Panc1 (cell line): ENCODE data around the gene EDNRB. TPM values are rescaled to one million over a fixed set of nuclear protein-coding genes. Genes with fewer than 3 reads are reported as not detected.

ENCODE experiments used
- ATAC-seq: fragments of 200-7000 bp; cut with Tn5 transposase; 2 replicates; pipeline ENCODE4 v1.9.1; 2020; ENCODE audit warnings: mild to moderate bottlenecking, moderate library complexity
- BruUV-seq: library from RNA; stranded (reverse); fragments of 400-500 nt; replicated peaks from 2 replicates; lab custom pipeline; 2021; lab: Mats Ljungman, UMichigan
- CTCF ChIA-PET: fragments of 300-600 bp; sonication (Branson Sonifier 250); formaldehyde crosslinking; loops from one replicate; lab custom pipeline; 2022; ENCODE audit warnings: antibody characterized with exemption; lab: Charles Lee
- POLR2A ChIA-PET: fragments of 300-600 bp; sonication (Branson Sonifier 250); formaldehyde crosslinking; loops from one replicate; lab custom pipeline; 2022; ENCODE audit warnings: antibody characterized with exemption; lab: Charles Lee
- DNase-seq: peaks from one replicate; pipeline ENCODE4 v3.0.0-alpha.2; 2010; ENCODE audit warnings: low read depth, low spot score
- H3K27ac ChIP-seq: 2 replicates; pipeline ENCODE4 v1.5.1; 2011; ENCODE audit warnings: mild to moderate bottlenecking, low read length, inconsistent platforms
- H3K27me3 ChIP-seq: fragments of 200-500 bp; sonication (Bioruptor generic); 2 replicates; pipeline ENCODE4 v1.6.0; 2014; ENCODE audit warnings: low read length, inconsistent platforms; ENCODE audit not compliant: control insufficient read depth, insufficient read depth
- H3K36me3 ChIP-seq: fragments of 200-500 bp; sonication (Bioruptor generic); 2 replicates; pipeline ENCODE4 v1.5.1; 2014; ENCODE audit warnings: inconsistent platforms, mild to moderate bottlenecking, low read length, moderate library complexity; ENCODE audit not compliant: control insufficient read depth, insufficient read depth
- H3K4me1 ChIP-seq: 2 replicates; pipeline ENCODE4 v1.5.1; 2011; ENCODE audit warnings: inconsistent platforms, mild to moderate bottlenecking, low read length, moderate library complexity; ENCODE audit not compliant: control insufficient read depth, insufficient read depth
- H3K4me3 ChIP-seq, 2 experiments: 2 replicates each; pipeline ENCODE4 v1.5.1; 2011 to 2012; ENCODE audit warnings: low read depth in 2 of 2, low read length in 2 of 2, mild to moderate bottlenecking in 2 of 2, inconsistent platforms in 1 of 2, moderate library complexity in 1 of 2
- H3K9me3 ChIP-seq: fragments of 200-500 bp; sonication (Bioruptor generic); 2 replicates; pipeline ENCODE4 v1.5.1; 2014; ENCODE audit warnings: low read depth, mild to moderate bottlenecking, inconsistent platforms, low read length, moderate library complexity; ENCODE audit not compliant: control insufficient read depth, insufficient read depth
- POLR2AphosphoS5 ChIP-seq: IDR thresholded peaks from 2 replicates; pipeline ENCODE4 v1.6.1; 2012; ENCODE audit warnings: mild to moderate bottlenecking, low read depth, low read length, moderate library complexity
- SIN3A ChIP-seq: IDR thresholded peaks from 2 replicates; pipeline ENCODE4 v1.6.1; 2012; ENCODE audit warnings: low read depth, mild to moderate bottlenecking, low read length, moderate library complexity, borderline replicate concordance; ENCODE audit not compliant: insufficient read depth
- TCF7L2 ChIP-seq: IDR thresholded peaks from 2 replicates; pipeline ENCODE4 v1.6.1; 2011; ENCODE audit warnings: mild to moderate bottlenecking, low read depth, low read length, inconsistent platforms
- in situ Hi-C: cut with HindIII; loops from 2 replicates; pipeline ENCODE4 v1.10.0; 2016; ENCODE audit warnings: low sequenced_read_pairs, low pct_unique_long_range_greater_than_20kb
- intact Hi-C: fragments of 100-400 bp; cut with micrococcal nuclease; formaldehyde crosslinking; loops from one replicate; pipeline ENCODE4 v1.10.0; 2022; ENCODE audit not compliant: unreplicated experiment
- total RNA-seq: library from RNA; stranded (reverse); gene quantifications from one replicate; pipeline ENCODE4 v1.2.1, GENCODE V29; 2021; ENCODE audit not compliant: unreplicated experiment
- TF ChIP-seq, protein P1 (sequence below), 2 experiments: IDR thresholded peaks; 2 replicates each; pipeline ENCODE4 v1.6.1; 2011 to 2012; ENCODE audit warnings: low read depth in 2 of 2, control low read depth in 1 of 2, low read length in 1 of 2, mild to moderate bottlenecking in 1 of 2, moderate library complexity in 1 of 2; ENCODE audit not compliant: insufficient read depth in 1 of 2
- TF ChIP-seq, protein P2 (sequence below): fragments of 450-650 bp; IDR thresholded peaks from 2 replicates; pipeline ENCODE4 v1.5.1; 2017; ENCODE audit warnings: mild to moderate bottlenecking

The EDNRB gene
- total RNA-seq, 1 experiment from 2014 or later, result 0.18 TPM

DNA sequence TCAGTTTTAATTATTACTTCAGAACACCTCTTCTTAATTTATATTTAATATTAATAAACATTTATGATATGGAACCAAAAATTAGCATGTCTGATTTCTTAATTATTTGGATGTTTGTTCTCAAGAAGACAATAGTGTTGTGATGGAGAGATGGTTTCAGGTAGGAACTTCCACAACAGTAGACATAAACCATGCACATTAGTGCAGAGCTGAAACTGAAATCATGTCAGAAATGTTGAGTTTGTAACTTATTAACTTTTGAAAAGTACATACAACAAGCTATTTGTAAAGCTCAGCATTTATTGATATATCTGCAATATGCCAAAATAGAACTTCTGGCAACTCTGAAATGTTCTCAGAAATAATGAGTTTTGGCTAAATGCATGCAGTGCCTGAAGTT lies 11.8 kb upstream of the EDNRB start:
- H3K36me3 ChIP-seq, result no peaks in the 10 kb centered on the region
- CTCF ChIA-PET, result no interaction called here
- intact Hi-C loops, result no loop called here
- no peaks in the 10 kb centered on the region for H3K27me3 ChIP-seq
- no peak overlapping the region for H3K4me3 ChIP-seq
- no peaks in the 10 kb centered on the region for H3K9me3 ChIP-seq
- H3K4me1 ChIP-seq, result no peaks in the 10 kb centered on the region
- H3K27ac ChIP-seq, result no peak overlapping the region
- BruUV-seq, result no TSS peak
- ATAC-seq (no peak), DNase-seq (no peak)
- no peak for TF ChIP-seq POLR2AphosphoS5
- TF ChIP-seq, protein P1, sequence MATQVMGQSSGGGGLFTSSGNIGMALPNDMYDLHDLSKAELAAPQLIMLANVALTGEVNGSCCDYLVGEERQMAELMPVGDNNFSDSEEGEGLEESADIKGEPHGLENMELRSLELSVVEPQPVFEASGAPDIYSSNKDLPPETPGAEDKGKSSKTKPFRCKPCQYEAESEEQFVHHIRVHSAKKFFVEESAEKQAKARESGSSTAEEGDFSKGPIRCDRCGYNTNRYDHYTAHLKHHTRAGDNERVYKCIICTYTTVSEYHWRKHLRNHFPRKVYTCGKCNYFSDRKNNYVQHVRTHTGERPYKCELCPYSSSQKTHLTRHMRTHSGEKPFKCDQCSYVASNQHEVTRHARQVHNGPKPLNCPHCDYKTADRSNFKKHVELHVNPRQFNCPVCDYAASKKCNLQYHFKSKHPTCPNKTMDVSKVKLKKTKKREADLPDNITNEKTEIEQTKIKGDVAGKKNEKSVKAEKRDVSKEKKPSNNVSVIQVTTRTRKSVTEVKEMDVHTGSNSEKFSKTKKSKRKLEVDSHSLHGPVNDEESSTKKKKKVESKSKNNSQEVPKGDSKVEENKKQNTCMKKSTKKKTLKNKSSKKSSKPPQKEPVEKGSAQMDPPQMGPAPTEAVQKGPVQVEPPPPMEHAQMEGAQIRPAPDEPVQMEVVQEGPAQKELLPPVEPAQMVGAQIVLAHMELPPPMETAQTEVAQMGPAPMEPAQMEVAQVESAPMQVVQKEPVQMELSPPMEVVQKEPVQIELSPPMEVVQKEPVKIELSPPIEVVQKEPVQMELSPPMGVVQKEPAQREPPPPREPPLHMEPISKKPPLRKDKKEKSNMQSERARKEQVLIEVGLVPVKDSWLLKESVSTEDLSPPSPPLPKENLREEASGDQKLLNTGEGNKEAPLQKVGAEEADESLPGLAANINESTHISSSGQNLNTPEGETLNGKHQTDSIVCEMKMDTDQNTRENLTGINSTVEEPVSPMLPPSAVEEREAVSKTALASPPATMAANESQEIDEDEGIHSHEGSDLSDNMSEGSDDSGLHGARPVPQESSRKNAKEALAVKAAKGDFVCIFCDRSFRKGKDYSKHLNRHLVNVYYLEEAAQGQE (IDR thresholded peaks at IDR 0.05; ENCODE audit: insufficient read depth in 1 of 2, low read depth in 2 of 2, low read length in 1 of 2), result no peak
- TF ChIP-seq, protein P2, sequence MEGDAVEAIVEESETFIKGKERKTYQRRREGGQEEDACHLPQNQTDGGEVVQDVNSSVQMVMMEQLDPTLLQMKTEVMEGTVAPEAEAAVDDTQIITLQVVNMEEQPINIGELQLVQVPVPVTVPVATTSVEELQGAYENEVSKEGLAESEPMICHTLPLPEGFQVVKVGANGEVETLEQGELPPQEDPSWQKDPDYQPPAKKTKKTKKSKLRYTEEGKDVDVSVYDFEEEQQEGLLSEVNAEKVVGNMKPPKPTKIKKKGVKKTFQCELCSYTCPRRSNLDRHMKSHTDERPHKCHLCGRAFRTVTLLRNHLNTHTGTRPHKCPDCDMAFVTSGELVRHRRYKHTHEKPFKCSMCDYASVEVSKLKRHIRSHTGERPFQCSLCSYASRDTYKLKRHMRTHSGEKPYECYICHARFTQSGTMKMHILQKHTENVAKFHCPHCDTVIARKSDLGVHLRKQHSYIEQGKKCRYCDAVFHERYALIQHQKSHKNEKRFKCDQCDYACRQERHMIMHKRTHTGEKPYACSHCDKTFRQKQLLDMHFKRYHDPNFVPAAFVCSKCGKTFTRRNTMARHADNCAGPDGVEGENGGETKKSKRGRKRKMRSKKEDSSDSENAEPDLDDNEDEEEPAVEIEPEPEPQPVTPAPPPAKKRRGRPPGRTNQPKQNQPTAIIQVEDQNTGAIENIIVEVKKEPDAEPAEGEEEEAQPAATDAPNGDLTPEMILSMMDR, result no peak
- no peak for TF ChIP-seq SIN3A
- no peak for TF ChIP-seq TCF7L2
- in situ Hi-C loops, result no loop called here
- POLR2A ChIA-PET, result no interaction called here

DNA sequence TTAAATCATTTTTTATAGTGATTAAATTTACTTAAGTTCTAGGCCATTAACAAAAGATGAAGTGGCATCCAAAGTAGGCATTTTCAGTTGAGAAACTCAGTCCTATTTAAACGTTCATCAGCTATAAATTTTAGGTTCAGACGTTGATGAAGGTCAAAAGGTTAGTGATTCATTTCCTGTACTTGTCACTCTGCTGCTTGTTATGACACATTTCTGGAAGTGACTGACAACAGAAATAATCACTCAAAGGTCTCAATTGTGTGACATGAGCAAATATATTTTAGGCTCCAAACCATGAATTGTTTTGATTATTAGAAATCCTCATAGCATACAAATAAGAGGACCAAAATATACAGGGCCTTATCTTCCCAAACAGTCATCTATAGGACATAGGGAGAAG lies 10.3 kb upstream of the EDNRB start:
- intact Hi-C loops, result no loop called here
- Histone ChIP-seq H3K27me3 (no peaks in the 10 kb centered on the region), H3K36me3 (no peaks in the 10 kb centered on the region), H3K4me1 (no peaks in the 10 kb centered on the region), H3K27ac (no peak overlapping the region), H3K9me3 (no peaks in the 10 kb centered on the region), H3K4me3 (no peak overlapping the region)
- DNase-seq (peak; percentile 8), ATAC-seq (no peak)
- ChIA-PET POLR2A (no interaction called here), CTCF (interaction anchor here (0.7 kb wide), 1 partner anchor 208 kb away, joined by 3 read pairs; no protein-coding TSS in a partner anchor)
- no peak for TF ChIP-seq SIN3A
- no peak for TF ChIP-seq POLR2AphosphoS5
- no peak for TF ChIP-seq TCF7L2
- TF ChIP-seq, protein P1 (IDR thresholded peaks at IDR 0.05; ENCODE audit: insufficient read depth in 1 of 2, low read depth in 2 of 2, low read length in 1 of 2), result no peak
- TF ChIP-seq, protein P2, result no peak
- no TSS peak for BruUV-seq
- in situ Hi-C loops, result no loop called here
